Activated CD4-positive, alpha-beta T cell treated with anti-CD3 and anti-CD28 coated beads for 24 hours (primary cell): Measurements from ENCODE around the gene DIPK1B.

ENCODE experiments used
- DNase-seq, 2 donors: peaks; one replicate each; pipeline ENCODE4 v3.0.0-alpha.2; 2020; ENCODE audit warnings: low read depth in 2 of 2

The DIPK1B gene

DNA sequence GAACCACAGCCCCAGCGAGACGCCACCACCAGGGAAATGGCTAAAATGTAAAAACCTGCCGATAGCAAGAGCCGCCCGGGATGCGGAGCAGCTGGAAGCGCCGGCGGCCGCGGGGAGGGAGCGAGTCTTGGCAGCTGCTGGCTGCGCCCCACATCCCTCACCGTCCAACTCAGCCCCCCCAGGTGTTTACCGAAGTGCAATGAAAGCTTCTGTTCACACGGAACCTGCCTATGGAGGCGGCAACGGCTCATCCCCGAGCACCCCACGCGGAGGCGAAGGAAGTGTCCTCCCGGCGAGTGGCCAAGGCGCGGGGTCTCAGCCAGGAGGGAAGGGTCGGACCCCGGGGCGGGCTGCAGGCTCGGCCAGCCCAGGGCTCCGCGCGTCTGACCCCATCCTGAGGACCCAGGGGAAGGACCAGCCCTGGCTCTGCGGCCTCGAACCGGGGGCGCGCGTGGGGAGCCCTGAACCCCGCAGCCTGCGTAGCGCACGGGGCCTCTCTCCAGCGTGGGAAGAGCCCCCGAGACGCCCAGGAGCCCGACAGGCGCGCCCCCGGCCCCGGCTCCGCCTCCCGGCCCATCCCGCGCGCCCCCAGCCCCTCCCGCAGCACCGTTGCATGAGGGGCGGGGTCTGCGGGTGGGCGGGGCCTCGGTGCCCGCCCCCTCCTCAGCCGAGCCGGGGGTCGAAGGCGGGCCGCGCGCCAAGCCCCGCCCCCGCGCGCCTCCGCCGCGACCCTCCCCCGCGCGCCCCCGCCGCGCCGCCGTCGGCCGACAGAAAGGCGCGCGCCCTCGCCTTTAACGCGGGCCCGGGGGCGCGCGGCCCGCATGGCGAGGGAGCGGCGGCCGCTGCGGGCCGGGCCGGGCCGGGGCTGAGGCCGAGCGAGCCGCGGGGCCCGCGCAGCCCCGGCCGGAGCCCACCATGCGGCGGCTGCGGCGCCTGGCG is at the start of gene DIPK1B:
TSS of gene DIPK1B (plus strand) at position 822 of the 939 bp plus-strand sequence. CDS start at position 916, 94 bp downstream.
- no peak for DNase-seq

DNA sequence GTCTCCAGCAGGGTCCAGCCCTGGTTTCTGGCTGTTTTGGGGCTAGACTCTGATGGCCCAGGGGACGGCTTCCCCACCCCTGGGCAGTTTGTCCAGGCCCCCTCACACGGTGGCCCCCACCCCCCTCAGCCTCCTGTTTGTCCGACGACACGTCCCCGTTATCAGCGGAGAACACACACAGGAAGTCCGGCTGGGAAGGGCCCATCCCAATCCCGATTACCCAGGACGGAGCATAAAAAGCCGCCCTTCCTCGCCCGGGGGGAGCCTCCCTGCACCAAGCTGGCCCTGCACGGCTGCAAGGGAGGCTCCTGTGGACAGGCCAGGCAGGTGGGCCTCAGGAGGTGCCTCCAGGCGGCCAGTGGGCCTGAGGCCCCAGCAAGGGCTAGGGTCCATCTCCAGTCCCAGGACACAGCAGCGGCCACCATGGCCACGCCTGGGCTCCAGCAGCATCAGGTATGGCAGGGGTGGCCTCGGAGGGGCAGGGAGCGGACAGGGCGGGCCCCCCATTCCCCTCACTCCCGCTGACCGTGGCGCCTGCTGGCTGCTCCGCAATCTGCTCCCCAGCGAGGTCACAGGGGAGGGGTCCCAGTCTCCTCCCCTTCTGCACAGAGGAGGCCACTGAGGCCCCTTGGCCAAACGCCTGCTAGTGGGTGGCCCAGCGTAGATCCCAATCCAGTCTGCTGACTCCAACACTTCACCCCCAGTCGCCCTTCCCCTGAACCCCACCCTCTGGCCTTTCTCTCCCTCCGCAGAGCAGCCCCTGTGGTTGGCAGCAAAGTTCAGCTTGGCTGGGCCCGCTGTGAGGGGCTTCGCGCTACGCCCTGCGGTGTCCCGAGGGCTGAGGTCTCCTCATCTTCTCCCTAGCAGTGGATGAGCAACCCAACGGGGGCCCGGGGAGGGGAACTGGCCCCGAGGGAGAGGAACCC is 49.5 kb upstream of the DIPK1B start, which contains the start of gene EGFL7:
TSS of gene EGFL7 (plus strand) at position 261 of the 926 bp plus-strand sequence. CDS start 5,367 bp downstream, outside the sequence.
- DNase-seq: no peak

DNA sequence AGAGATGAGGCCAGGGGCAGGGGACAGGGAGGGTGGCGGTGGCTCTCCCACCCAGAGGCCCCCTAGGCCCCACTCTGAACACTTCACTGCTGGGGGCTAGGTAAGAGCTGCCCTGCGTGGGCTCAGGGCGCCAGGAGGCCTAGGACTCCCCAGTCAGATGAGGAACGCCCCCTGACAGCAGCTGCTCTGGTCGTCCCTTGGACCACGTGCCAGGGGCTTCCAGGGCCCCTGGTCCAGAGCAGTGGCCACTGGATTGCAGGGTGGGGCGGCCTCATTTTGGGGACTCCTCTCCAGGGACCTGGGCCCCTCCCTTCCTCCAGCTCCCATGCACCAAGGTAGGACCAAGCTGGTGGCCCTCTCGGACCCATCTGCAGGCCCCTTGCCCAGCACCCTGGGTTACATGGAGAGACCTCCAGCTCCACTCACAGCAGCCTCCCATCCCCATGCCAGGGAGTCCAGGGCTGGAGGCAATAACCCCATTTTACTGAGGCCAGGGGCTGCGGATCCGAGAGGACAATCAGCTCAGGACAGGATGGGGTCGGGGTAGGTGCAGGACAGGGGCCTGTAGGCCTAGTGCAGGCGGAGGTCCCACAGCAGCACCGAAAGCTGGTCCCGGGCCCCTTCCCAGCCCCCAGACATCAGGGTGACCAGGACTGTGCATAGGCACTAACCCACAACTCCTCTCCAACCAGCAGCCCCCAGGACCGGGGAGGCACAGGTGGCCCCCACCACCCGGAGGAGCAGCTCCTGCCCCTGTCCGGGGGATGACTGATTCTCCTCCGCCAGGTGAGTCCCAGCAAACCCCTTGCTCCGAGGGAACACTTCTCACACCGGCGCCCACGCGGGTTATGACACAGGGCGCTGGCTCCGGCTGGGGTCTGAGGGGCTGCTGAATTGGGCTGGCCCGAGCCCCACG is 48.1 kb upstream of the DIPK1B start:
- DNase-seq: no peak

DNA sequence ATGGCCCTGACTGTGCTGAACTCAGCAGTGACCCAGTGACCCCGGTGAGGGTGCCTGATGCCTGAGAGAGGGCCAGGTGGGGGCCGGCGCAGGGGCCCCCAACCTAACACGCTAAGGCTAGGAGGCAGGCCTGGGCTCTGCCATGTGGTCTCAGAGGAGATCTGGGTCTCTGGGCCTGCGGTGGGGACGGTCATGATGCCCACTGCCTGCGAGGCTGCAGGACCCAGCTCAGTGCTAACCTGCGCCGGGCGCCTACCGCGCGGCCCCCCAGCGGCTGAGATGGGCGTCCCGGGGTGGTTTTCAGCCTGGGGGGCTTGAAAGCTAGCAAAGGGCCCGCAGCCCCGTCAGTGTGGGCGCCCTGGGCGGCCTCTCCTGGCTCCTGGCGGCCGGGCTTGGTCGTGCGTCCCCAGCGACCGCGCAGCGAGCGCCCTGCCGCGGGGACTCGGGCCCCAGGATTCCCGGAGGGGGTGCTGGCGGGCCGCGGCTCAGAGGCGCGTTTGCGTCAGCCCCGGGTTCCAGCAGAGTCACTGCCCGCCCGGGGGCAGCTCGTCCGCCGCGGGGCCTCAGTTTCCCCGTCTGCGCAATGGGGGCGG is 47.2 kb upstream of the DIPK1B start:
- no peak for DNase-seq

DNA sequence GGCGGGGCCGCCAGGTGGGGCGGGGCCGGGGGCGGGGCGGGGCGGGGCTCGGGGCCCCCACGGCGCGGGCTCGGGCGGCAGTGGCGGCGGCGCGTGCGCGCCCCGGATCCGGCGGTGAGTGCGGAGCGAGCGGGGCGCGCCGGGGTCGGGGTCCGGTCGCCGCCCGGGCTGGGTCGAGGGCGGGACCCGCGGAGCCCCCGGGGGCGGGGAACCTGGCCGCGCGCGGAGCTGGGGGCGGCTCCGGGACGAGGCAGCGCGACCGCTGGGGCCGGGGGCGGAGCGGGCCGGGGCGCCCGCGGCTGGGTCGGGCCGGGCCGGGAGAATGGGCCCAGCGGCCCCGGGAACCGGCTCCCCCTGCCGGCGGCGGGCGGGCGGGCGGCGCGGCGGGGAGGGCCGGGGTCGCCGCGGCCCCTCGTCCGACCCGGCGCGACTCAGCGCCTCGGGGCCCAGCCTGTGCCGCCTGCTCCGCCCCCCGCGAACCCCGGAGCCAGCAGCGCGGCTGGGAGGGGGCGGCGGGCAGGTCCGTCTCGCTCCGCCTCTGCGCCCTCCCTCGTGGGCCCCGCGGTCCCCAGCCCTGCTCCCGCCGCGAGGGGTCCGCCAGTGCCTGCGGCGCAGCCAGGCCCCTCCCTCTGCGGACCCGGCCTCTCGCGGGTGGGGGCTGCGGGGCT is 46.5 kb upstream of the DIPK1B start:
- DNase-seq: no peak

DNA sequence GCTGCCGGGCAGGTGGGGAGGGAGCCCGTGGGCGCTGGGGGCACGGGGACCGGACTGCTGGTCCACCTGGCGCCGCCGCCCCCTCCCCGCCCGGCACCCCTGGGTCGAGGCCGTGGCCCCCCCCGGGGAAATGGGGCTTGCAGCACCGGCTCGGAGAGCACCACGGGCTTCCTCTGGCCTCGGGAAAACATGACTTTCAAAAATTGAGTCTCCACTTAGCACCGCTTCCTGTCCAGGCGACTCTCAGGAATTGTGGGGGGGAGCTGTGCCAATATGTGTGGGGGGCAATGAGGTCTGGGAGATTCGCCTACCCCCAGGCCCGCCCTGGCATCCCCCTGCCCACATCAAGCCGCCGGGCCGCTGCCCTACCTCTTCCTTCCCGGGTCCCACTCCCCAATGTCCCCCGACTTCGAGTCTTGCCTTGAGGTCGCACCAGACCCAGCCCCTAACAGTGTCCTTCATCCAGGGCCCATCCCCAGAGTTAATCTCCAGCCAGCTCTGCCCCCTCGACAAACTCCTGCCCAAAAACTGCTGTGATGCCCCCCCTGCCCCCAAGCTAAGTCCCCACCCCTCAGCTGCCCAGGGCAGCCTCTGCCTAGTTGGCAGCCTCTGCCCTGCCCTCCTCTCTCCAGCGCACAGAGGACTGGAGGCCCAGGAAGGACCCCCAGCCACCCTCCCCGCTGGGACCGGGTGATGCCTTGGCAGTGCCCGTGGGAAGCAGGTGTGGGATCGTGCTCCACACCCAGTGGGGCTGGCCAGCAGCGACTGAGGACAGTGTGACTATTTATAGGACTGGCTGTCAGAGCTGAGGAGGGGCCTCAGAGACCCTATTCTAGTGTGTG is 45.8 kb upstream of the DIPK1B start:
- DNase-seq: no peak

DNA sequence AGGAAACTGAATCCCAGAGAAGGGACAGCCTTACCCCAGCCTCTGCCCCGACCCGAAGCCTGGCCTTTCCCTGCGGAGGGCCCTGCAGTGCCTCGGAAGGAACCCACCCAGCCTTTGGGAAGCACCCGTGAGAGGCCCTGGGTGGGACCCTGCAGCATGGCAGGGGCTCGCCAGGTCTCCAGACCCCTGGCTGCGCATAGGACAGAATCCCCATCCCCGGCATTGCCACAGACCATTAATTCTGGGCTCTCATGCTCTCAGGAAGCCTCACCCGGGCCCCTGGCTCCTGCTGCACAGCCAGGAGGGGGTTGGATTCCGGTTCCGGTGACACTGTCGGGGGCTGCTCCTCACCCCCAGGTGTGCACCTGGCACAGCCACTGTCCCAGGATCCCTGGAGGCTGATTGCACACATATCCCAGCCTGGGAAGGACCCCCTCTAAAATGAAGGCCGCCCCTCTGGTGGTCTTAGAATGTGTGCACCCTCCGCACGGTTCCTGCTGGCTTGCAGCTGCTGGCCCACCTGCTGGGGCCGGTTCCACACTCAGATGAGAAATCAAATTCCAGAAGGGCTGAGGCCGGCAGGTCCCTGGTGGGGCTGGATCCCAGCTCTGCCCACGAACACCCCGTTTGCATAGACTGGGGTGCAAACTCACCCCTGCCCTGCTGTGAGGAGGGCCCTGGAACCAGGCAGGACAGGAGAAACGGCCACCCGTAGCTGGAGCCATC is 45.0 kb upstream of the DIPK1B start:
- DNase-seq: no peak

DNA sequence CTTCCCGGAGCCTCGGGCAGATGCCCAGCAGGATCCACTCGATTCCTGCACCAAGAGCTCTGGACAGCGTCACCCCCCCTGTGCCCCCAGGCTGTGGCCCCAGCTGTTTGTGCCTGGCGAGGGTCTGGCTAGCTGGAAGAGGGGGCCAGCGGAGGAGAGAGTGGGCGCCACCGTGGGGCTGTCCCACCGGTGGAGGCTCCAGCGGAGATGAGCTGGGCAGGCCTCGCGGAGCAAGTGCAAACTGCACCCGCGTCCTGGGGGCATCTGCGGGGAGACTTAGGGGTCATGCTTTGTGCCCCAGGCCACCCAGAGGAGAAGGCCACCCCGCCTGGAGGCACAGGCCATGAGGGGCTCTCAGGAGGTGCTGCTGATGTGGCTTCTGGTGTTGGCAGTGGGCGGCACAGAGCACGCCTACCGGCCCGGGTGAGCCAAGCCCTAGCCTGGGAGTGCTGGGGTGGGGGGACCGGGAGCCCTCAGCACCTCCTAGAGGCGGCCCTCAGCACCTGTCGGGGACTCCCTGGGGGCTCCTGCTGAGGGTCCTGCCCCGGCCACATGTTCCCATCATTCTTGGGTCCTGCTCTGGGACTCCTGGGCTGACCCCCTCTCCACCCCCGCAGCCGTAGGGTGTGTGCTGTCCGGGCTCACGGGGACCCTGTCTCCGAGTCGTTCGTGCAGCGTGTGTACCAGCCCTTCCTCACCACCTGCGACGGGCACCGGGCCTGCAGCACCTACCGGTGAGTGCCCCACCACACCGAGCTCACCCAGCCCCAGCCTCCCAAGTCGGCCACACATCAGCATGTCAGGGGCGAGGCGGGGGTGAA is 44.2 kb upstream of the DIPK1B start:
- DNase-seq: no peak

DNA sequence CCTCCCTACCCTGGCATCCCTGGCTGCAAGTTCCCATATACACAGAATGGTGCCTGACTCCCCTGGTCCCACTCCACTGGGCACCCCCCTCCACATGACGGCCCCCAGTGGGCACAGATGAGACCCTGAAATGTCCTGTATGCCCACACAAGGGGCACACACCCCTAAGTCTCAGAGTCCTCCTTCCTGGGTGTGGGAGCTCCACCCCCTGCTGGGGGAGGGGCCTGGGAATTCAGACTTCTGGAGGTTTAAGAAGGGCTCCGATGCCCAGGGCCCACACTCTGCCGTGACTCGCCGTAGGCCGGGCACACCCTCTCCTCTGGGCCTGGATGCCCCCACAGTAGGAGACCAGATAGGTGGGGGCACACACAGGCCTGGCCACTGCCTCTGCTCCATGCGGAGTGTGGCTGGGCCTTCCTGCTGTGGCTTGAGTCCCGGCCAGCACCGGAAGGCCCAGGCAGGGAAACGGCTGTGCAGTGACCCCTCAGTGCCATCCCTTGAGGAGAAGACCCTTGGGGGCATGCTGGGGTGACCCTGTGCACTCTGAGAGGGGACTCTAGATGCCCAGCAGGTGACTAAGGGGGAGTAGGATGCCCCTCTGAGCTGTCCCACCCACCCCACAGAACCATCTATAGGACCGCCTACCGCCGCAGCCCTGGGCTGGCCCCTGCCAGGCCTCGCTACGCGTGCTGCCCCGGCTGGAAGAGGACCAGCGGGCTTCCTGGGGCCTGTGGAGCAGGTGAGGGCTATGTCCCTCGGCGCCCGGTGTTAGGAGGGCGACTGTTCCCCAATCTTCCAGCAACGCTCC is 43.2 kb upstream of the DIPK1B start:
- DNase-seq: no peak

DNA sequence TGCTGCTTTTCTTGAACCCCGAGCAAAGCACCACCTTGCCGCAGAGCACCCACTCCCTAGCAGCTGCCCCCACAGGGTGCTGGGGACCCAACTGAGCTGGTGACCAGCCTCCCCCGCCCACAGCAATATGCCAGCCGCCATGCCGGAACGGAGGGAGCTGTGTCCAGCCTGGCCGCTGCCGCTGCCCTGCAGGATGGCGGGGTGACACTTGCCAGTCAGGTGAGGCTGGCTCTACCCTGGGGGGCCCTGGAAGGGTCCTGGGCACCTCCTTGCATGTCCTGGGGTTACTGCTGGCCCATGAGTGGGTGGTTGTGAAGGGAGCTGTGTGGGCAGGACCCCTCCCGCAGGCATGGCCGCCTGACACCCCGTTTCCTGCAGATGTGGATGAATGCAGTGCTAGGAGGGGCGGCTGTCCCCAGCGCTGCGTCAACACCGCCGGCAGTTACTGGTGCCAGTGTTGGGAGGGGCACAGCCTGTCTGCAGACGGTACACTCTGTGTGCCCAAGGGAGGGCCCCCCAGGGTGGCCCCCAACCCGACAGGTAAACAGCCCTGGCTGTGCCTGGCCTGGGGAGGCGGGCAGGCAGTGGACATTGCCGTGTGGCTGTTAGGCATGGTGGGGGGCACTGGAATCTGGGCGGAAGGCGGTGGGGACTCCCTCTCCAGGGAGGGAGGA is 42.4 kb upstream of the DIPK1B start:
- DNase-seq: no peak

DNA sequence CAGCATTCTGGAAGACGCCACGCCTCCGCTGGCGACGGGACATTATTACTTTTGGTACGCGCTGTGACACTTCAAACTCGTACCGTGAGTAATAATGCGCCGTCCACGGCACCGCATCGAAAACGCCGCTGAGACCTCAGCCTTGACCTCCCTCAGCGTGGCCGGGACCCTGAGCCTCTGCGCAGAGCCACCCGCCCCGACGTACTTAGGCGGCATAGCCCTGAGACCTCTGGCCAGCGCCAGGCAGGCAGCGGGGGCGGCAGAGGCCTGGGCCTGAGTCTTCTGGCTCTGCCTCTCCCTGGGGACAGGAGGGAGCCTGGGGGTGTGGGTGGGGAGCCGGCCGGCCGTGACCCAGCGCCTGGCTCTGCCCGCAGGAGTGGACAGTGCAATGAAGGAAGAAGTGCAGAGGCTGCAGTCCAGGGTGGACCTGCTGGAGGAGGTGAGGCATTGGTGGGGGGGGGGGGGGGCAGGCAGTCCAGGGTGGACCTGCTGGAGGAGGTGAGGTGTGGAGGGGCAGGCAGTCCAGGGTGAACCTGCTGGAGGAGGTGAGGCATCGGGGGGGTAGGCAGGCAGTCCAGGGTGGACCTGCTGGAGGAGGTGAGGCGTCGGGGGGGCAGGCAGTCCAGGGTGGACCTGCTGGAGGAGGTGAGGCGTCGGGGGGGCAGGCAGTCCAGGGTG is 41.7 kb upstream of the DIPK1B start:
- DNase-seq: no peak

DNA sequence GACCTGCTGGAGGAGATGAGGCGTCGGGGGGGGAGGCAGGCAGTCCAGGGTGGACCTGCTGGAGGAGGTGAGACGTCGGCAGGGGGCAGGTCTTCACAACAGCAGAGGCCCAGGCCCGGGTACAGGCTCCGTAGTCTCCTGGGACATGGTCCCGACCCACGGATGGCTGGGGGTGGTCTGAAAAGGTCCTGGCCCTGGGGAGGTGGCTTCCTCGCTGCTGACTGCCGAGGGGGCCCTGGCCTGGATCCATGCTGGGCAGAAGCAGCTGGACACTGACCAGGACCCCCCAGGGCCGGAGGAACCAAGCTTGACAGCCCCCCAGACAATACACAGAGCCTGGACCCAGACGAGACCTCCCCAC is 41.1 kb upstream of the DIPK1B start:
- DNase-seq: no peak

DNA sequence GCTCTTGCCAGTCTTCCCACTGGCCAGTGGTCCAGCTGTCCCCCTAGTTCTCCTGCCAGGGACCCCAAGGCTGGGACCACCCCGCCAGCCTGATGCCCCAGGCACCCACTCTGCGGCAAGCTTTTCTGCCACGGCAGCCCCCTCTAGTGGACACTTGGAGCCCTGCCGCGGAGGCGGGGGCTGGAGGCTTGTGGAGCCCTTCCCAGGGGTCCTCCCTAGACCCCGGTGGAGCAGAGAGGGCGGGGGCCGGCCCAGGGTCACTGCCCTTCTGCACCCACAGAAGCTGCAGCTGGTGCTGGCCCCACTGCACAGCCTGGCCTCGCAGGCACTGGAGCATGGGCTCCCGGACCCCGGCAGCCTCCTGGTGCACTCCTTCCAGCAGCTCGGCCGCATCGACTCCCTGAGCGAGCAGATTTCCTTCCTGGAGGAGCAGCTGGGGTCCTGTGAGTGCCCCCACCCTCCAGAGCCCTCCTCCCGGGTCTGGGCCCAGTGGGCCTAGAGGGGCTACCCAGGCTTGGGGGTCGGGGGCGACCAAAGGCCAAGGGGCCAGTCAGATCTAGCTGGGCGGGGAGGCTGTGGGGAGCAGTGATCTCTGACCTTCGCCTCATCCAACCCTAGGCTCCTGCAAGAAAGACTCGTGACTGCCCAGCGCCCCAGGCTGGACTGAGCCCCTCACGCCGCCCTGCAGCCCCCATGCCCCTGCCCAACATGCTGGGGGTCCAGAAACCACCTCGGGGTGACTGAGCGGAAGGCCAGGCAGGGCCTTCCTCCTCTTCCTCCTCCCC is 40.5 kb upstream of the DIPK1B start:
- peak in 1 of 2 donors; percentile 24 for DNase-seq

DNA sequence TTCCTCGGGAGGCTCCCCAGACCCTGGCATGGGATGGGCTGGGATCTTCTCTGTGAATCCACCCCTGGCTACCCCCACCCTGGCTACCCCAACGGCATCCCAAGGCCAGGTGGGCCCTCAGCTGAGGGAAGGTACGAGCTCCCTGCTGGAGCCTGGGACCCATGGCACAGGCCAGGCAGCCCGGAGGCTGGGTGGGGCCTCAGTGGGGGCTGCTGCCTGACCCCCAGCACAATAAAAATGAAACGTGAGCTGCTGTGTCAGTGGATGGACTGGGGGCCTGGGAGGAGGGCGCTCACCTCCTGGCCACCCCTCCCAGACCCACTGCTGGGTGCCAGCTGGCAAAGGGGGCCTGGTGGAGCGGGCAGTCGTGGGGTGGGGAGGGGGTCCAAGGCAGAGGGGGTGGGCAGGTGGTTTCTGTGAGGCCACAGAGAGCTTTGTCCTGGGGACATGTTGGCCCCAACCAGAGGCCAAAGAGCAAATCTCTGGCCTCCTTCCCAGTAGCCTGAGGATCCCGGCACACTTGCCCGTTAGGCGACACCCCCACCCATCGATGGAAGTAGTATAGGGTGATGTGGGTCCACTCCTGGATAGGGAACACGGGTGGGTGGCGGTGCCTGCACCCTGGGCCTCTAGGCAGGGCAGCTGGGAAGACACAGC is 39.8 kb upstream of the DIPK1B start:
- no peak for DNase-seq
